HL-60 (cell line): Measurements from ENCODE around the gene SERTAD3.
"Not testable (repeated sequence)": the region's sequence is repeated elsewhere in the genome, so short reads cannot be mapped to it uniquely, and the experiment has no call there.

Source experiments
- DNase-seq, 2 experiments: peaks; one replicate each; pipeline ENCODE4 v3.0.0-alpha.2; 2010 to 2020; ENCODE audit warnings: low read depth in 1 of 2, low spot score in 1 of 2
- H3K27ac ChIP-seq: fragments of 250-450 bp; sonication (Bioruptor Pico); replicated peaks from 2 replicates; pipeline ENCODE4 v1.5.1; 2020; ENCODE audit warnings: mild to moderate bottlenecking, moderate library complexity
- H3K27me3 ChIP-seq: fragments of 250-450 bp; sonication (Bioruptor Pico); 2 replicates; pipeline ENCODE4 v1.5.1; 2021; ENCODE audit warnings: mild to moderate bottlenecking, moderate library complexity; ENCODE audit not compliant: insufficient read depth, poor library complexity, severe bottlenecking
- H3K4me3 ChIP-seq: replicated peaks from 2 replicates; pipeline ENCODE4 v1.5.1; 2011; ENCODE audit warnings: mild to moderate bottlenecking, control low read depth, low read length; ENCODE audit not compliant: insufficient read depth
- CTCF ChIP-seq: IDR thresholded peaks from one replicate; pipeline ENCODE4 v1.5.1; 2011; ENCODE audit warnings: low read length, control low read depth, inconsistent platforms; ENCODE audit not compliant: insufficient read depth
- GABPA ChIP-seq: IDR thresholded peaks from 2 replicates; pipeline ENCODE4 v1.6.1; 2012; ENCODE audit warnings: low read depth
- POLR2AphosphoS5 ChIP-seq: IDR thresholded peaks from 2 replicates; pipeline ENCODE4 v1.6.1; 2012; ENCODE audit warnings: low read depth
- REST ChIP-seq: IDR thresholded peaks from 2 replicates; pipeline ENCODE4 v1.6.1; 2012; ENCODE audit warnings: low read depth; ENCODE audit not compliant: insufficient replicate concordance
- SPI1 ChIP-seq: IDR thresholded peaks from 2 replicates; pipeline ENCODE4 v1.6.1; 2012; ENCODE audit warnings: low read depth, mild to moderate bottlenecking, borderline replicate concordance

SERTAD3 gene

GRCh38 chr19:40457048-40457447 is 12.9 kb upstream of the SERTAD3 start:
- Histone ChIP-seq H3K4me3 (no peak overlapping the region), H3K27me3 (no peaks in the 10 kb centered on the region), H3K27ac (no peak overlapping the region)
- TF ChIP-seq POLR2AphosphoS5 (no peak), REST (no peak), SPI1 (no peak), GABPA (no peak), CTCF (no peak)
- DNase-seq, result peak in 1 of 2 experiments; percentile 8

GRCh38 chr19:40453943-40454342 is 9.8 kb upstream of the SERTAD3 start:
- not testable (repeated sequence) for DNase-seq, H3K4me3 ChIP-seq, H3K27ac ChIP-seq, H3K27me3 ChIP-seq

GRCh38 chr19:40453151-40453735 is 9.1 kb upstream of the SERTAD3 start:
- no peak overlapping the region for H3K27ac ChIP-seq
- H3K4me3 ChIP-seq, result no peak overlapping the region
- DNase-seq, result no peak
- no peaks in the 10 kb centered on the region for H3K27me3 ChIP-seq
- TF ChIP-seq GABPA, result no peak
- no peak for TF ChIP-seq SPI1
- no peak for TF ChIP-seq POLR2AphosphoS5
- TF ChIP-seq REST, result no peak
- TF ChIP-seq CTCF, result no peak

DNA sequence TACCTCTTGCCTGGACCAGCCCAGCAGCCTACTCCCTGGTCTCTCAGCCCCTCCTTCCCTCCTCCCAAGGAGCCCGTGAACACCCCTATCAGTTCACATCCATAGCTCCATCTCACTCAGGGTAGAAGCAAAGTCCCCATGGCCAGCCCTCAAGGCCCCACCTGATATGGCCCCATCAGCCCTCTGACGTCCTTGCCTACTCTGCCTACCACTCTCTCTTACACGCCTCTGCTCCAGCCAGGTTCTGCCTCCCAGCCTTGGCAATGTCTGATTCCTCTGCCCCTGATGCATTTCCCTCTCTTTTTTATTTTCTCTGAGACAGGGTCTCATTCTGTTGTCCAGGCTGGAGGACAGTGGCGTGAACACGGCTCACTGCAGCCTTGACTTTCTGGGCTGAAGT is 7.9 kb upstream of the SERTAD3 start:
- no peak for DNase-seq
- no peaks in the 10 kb centered on the region for H3K27me3 ChIP-seq
- no peak overlapping the region for H3K27ac ChIP-seq
- no peak overlapping the region for H3K4me3 ChIP-seq
- no peak for TF ChIP-seq POLR2AphosphoS5
- TF ChIP-seq CTCF, result no peak
- TF ChIP-seq REST, result no peak
- TF ChIP-seq SPI1, result no peak
- TF ChIP-seq GABPA, result no peak
